Amniotic epithelial cell (primary cell): ENCODE results near the gene PDE11A.

Source experiments
- DNase-seq: peaks from one replicate; pipeline ENCODE4 v3.0.0-alpha.2; 2010; ENCODE audit warnings: low read depth

Gene PDE11A

GRCh38 chr2:177724398-177725287 is 347.9 kb downstream of the PDE11A start:
- DNase-seq = peak; percentile 44

- DNase-seq = no peak
These were observed 349.3 kb downstream of the PDE11A start for GRCh38 chr2:177723235-177723634.

GRCh38 chr2:177721818-177722567 is 350.6 kb downstream of the PDE11A start:
- no peak for DNase-seq

GRCh38 chr2:177721087-177721486 is 351.5 kb downstream of the PDE11A start:
- no peak for DNase-seq

GRCh38 chr2:177717831-177718618 is 354.6 kb downstream of the PDE11A start:
- no peak for DNase-seq

GRCh38 chr2:177716484-177716883 is 356.1 kb downstream of the PDE11A start:
- no peak for DNase-seq

GRCh38 chr2:177715771-177716170 is 356.8 kb downstream of the PDE11A start:
- no peak for DNase-seq

- DNase-seq = no peak
These were observed 357.9 kb downstream of the PDE11A start for GRCh38 chr2:177714704-177715103.

GRCh38 chr2:177712462-177712861 is 360.1 kb downstream of the PDE11A start:
- no peak for DNase-seq

GRCh38 chr2:177711483-177712265 is 360.9 kb downstream of the PDE11A start:
- no peak for DNase-seq

GRCh38 chr2:177710889-177711288 is 361.7 kb downstream of the PDE11A start:
- no peak for DNase-seq

GRCh38 chr2:177709986-177710401 is 362.6 kb downstream of the PDE11A start:
- DNase-seq = no peak

GRCh38 chr2:177708660-177709444 is 363.7 kb downstream of the PDE11A start:
- DNase-seq = no peak

GRCh38 chr2:177708106-177708505 is 364.5 kb downstream of the PDE11A start:
- DNase-seq = no peak

GRCh38 chr2:177705511-177706173 is 366.9 kb downstream of the PDE11A start:
- no peak for DNase-seq

GRCh38 chr2:177703159-177703558 is 369.4 kb downstream of the PDE11A start:
- no peak for DNase-seq

GRCh38 chr2:177698281-177698680 is 374.3 kb downstream of the PDE11A start:
- no peak for DNase-seq

GRCh38 chr2:177694348-177694747 is 378.2 kb downstream of the PDE11A start:
- DNase-seq = no peak

GRCh38 chr2:177693658-177694339 is 378.8 kb downstream of the PDE11A start:
- peak; percentile 72 for DNase-seq
